ENCODE measurements around the gene BAK1.

Gene BAK1

GRCh38 chr6:33579828-33580714 is at the start of gene BAK1:
BAK1 (minus strand) TSS chr6:33580276; CDS start chr6:33577604, 2,672 bp downstream.
- peak; percentile 58; the same call in 1 of the 2 replicates for TF ChIP-seq CTCF (IDR thresholded peaks at IDR 0.05; ENCODE audit: borderline replicate concordance, insufficient read depth, low read depth, low read length)
- H3K4me3 ChIP-seq (ENCODE audit: low read depth, low read length) = peak within 1 kb of the TSS; percentile 68

- no peak for TF ChIP-seq CTCF (IDR thresholded peaks at IDR 0.05; ENCODE audit: borderline replicate concordance, insufficient read depth, low read depth, low read length)
- no peak overlapping the region for H3K4me3 ChIP-seq (ENCODE audit: low read depth, low read length)
Observed at GRCh38 chr6:33628401-33628964, 48.4 kb upstream of the BAK1 start.

- no peak for TF ChIP-seq CTCF (IDR thresholded peaks at IDR 0.05; ENCODE audit: borderline replicate concordance, insufficient read depth, low read depth, low read length)
- H3K4me3 ChIP-seq (ENCODE audit: low read depth, low read length) = no peak overlapping the region
Observed at GRCh38 chr6:33627876-33628275, 47.8 kb upstream of the BAK1 start.

GRCh38 chr6:33624856-33625255 is 44.8 kb upstream of the BAK1 start:
- no peak overlapping the region for H3K4me3 ChIP-seq (ENCODE audit: low read depth, low read length)
- no peak for TF ChIP-seq CTCF (IDR thresholded peaks at IDR 0.05; ENCODE audit: borderline replicate concordance, insufficient read depth, low read depth, low read length)

GRCh38 chr6:33623895-33624381 is 43.9 kb upstream of the BAK1 start:
- H3K4me3 ChIP-seq (ENCODE audit: low read depth, low read length) = no peak overlapping the region
- no peak for TF ChIP-seq CTCF (IDR thresholded peaks at IDR 0.05; ENCODE audit: borderline replicate concordance, insufficient read depth, low read depth, low read length)

- H3K4me3 ChIP-seq (ENCODE audit: low read depth, low read length) = peak overlapping the region; percentile 64
Observed at GRCh38 chr6:33622456-33623431, 42.7 kb upstream of the BAK1 start.

More at GRCh38 chr6:33622456-33623431, 42.7 kb upstream of the BAK1 start:
- no peak for TF ChIP-seq CTCF (IDR thresholded peaks at IDR 0.05; ENCODE audit: borderline replicate concordance, insufficient read depth, low read depth, low read length)

Data from GM12875 (cell line).